Measurements from ENCODE around the gene PPFIA1.

PPFIA1 gene

DNA sequence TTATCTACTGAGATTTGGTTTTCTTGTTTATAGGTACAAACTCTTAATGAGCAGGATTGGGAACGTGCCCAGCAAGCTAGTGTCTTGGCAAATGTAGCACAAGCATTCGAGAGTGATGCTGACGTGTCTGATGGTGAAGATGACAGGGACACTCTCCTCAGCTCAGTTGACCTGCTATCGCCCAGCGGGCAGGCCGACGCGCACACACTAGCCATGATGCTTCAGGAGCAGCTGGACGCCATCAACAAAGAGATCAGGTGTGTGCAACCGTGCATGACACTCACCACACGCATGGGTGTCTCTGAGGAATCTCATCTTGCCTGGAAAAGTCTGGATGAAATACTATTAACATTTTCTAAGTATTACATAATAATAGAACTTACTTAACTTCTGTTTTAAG is 73.1 kb downstream of the PPFIA1 start:
- TF ChIP-seq, protein P1, sequence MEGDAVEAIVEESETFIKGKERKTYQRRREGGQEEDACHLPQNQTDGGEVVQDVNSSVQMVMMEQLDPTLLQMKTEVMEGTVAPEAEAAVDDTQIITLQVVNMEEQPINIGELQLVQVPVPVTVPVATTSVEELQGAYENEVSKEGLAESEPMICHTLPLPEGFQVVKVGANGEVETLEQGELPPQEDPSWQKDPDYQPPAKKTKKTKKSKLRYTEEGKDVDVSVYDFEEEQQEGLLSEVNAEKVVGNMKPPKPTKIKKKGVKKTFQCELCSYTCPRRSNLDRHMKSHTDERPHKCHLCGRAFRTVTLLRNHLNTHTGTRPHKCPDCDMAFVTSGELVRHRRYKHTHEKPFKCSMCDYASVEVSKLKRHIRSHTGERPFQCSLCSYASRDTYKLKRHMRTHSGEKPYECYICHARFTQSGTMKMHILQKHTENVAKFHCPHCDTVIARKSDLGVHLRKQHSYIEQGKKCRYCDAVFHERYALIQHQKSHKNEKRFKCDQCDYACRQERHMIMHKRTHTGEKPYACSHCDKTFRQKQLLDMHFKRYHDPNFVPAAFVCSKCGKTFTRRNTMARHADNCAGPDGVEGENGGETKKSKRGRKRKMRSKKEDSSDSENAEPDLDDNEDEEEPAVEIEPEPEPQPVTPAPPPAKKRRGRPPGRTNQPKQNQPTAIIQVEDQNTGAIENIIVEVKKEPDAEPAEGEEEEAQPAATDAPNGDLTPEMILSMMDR (IDR thresholded peaks at IDR 0.05), result no peak

DNA sequence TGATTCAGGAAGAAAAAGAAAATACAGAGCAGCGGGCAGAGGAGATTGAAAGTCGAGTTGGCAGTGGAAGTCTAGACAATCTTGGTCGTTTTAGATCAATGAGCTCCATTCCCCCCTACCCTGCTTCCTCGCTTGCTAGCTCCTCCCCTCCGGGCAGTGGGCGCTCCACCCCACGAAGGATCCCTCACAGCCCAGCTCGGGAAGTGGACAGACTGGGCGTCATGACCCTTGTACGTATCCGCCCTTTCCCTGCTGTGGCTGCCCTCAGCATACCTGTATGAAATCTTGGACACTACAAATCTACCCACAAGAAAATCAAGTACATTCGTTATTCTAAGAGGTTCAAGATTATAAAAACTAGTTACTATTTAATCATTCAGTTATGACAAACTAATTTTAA is 77.7 kb downstream of the PPFIA1 start:
- TF ChIP-seq, protein P1 (IDR thresholded peaks at IDR 0.05), result no peak

DNA sequence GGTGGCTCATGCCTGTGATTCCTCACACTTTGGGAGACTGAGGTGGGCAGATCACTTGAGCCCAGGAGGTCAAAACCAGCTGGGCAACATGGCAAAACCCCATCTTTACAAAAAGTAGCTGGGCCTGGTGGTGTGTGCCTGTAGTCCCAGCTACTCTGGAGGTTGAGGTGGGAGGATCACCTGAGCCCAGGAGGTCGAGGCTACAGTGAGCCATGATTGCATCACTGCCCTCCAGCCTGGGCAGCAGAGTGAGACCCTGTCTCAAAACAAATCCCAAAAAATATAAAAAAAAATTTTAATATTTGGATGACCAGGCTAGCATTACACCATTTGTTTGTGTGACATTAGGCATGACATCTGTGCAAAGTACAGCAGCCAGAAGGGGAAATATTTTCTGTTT is 78.1 kb downstream of the PPFIA1 start:
- TF ChIP-seq, protein P1 (IDR thresholded peaks at IDR 0.05), result no peak

DNA sequence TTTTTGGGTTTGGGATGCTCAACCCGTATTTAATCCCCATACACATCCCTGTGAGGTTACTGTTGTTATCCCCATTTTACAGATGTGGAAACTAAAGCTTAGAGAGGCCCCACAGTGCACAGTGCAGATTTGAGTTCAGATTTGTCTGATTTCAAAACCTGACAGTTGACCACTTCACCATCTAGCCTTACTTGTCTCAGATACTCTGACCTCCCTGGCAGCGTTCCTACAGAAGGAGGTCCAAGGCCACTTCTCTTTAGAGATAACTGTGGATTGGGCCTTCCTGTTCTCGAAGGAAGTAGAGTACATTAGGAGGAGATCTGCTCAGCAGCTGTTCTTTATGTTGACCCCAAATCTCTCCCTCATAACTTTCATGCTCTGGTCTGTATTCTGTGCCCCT is 81.2 kb downstream of the PPFIA1 start:
- TF ChIP-seq, protein P1 (IDR thresholded peaks at IDR 0.05), result no peak

DNA sequence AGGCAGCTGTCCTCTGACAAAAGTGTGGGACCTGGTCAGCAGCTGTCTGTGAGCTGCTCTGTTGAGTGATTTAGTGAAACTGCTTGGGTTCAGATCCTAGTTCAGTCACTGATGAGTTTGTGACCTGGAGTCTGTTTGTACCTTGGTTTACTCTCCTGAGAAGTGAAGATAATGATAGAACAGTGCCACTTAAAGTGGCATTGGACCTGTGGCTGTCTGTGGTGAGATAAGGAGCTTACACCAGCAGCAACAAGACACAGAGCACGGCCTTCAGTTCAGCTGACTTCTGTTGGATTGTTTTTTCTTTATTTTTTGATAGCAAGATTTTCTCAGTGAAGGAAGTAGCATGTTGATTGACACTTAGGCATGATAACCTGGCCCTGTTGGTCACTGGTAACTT is 81.6 kb downstream of the PPFIA1 start:
- TF ChIP-seq, protein P1 (IDR thresholded peaks at IDR 0.05), result no peak

DNA sequence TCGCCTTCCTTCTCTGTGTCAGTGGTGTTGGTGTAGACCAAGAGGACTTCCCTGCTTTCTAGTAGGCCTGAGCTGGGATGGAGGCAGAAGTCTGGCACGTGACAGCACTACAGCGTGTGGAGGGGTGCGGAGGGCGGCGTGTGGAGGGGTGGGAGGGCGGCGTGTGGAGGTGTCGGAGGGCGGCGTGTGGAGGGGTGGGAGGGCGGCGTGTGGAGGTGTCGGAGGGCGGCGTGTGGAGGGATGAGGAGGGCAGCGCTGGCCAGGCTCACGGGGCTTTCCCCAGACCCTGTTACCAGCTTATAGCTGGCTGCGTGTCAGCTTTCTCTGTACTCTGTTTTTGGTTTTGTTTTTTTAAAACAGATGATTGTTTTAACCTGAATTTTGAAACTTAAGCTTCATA is 82.1 kb downstream of the PPFIA1 start:
- TF ChIP-seq, protein P1 (IDR thresholded peaks at IDR 0.05), result no peak

DNA sequence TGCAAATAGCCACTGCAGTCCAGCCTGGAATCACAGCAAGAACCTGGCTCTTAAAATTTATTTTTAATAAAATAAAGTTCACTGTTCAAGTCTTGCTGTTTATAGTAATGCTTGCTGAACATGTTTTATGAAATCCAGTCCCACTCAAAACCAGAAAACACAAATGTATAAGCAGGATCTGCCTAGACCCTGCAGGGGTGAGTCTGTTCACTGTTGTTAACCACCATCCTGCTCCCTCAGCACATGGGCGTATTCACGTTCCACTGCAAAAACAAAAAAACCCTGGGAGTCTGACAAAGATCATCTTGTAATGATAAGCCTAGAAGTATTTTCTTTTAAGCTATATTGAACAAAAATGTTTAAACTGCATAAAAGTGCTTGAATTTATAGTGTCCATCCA is 82.8 kb downstream of the PPFIA1 start:
- TF ChIP-seq, protein P1 (IDR thresholded peaks at IDR 0.05), result no peak

DNA sequence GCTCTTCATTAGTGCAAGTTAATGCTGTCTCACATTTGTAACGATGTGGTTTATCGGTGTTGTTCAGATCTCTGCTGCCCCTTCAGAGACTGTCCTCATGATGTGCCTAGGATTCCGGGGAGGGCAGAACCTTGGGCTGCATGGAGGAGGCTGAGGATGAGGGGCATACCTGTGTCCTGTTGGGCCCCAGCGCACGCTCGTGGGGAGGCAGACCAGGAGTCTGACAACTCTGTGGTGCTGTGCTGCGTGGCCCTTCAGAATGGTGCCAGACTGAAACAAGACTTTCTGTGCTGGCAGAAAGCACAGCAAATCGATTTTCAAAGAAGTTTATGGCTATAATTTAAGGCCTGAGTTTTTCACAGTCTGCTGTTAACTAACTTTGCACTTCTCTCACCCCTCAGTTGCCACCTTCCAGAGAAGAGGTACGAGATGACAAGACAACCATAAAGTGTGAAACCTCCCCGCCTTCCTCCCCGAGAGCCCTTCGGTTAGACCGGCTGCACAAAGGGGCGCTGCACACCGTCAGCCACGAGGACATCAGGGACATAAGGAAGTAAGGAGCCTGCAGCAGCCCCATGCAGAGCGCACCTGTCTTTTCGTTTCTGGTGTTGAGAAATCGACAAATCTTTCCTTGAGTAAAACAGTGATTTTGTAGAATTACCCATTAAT is 83.5 kb downstream of the PPFIA1 start:
- TF ChIP-seq, protein P1 (IDR thresholded peaks at IDR 0.05), result no peak
